Myocyte (in vitro differentiated cells): ENCODE results near the gene NPAS3. TPM values are rescaled to one million over a fixed set of nuclear protein-coding genes. Genes with fewer than 3 reads are reported as not detected.
A peak's percentile ranks its signal among the peaks of the same experiment; 100 is the strongest.

Experiments used
- DNase-seq: peaks from one replicate; pipeline ENCODE4 v3.0.0-alpha.2; 2012; ENCODE audit warnings: low read depth
- total RNA-seq: library from RNA; depleted of rRNA; stranded (reverse); fragments of >200 nt; gene quantifications from 2 replicates; pipeline ENCODE4 v1.2.3, GENCODE V29; 2014

The NPAS3 gene
- total RNA-seq, 1 donor from 2014 or later: 0.19 TPM

DNA sequence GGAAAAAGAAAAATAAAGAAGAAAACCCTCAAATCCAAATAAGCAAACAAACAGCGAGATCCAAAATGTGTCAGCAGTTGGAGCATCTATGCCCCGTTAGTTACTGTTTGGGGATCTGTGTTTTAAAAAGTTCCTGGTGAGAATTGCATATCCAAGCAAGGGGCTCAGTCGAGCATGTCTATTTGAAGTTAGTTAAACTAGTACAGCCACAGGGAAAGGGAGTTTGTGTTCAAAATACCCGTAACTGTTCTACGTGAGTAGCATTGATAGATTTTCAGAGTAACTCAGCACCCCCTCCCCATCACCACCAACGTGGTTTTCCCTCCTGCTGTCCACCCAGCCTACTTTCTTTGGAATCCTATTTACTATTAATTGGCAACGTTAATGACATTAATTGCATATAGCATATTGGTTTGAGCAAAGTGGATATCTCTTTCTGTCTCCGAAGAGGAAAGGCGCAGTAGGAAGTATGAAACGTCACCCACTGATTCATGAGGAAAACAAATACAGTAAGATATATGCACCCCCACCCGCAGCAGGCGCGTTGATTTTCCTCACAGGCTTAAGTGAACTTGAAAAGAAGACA, 1.5 kb downstream of the NPAS3 start:
- DNase-seq: no peak

GRCh38 chr14:32940711-32941667, 2.3 kb downstream of the NPAS3 start:
- DNase-seq: no peak

DNA sequence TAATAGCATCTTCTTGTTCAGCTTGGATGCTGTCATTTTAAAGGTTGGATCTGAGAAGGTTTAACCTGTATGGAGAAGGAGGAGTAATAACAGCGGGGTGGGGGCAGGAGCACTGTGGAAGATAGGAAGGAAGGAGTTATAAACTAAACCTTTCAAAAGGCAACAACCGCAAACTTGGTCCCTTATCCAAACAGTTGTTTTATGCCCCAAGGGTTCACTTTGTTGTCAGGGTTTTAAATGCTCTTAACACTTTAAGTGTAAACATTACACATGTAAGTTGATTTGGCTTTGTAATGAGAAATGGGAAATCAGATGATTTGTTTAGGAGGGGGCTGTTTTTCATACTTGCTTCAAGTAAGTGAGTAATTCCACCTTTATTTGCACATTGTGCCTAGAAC, 3.0 kb downstream of the NPAS3 start:
- DNase-seq: no peak

GRCh38 chr14:32947081-32947480, 8.4 kb downstream of the NPAS3 start:
- no peak for DNase-seq

GRCh38 chr14:32947792-32948191, 9.1 kb downstream of the NPAS3 start:
- no peak for DNase-seq

DNA sequence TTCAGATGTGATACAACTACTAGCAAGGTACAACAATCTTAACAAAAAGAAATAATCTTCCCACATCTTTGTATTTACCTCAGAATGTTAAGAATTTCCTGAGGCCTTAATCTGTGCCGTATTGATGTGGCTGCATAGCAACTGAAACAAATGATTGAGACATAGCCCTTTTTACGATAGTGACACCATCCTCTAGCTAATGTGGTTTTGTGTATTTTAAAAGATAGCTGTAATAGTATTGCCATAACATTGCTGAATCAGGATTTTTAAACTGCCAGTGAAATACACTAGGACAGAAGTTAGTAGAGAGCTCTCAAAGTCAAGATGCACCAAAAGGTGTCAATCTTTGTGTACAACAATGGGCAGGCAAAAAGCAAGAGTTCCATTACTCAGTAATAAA, 11.9 kb downstream of the NPAS3 start:
- DNase-seq: no peak

- DNase-seq: no peak
Measured at GRCh38 chr14:32967421-32967820, 28.7 kb downstream of the NPAS3 start.

GRCh38 chr14:32968972-32969544, 30.4 kb downstream of the NPAS3 start:
- no peak for DNase-seq

DNA sequence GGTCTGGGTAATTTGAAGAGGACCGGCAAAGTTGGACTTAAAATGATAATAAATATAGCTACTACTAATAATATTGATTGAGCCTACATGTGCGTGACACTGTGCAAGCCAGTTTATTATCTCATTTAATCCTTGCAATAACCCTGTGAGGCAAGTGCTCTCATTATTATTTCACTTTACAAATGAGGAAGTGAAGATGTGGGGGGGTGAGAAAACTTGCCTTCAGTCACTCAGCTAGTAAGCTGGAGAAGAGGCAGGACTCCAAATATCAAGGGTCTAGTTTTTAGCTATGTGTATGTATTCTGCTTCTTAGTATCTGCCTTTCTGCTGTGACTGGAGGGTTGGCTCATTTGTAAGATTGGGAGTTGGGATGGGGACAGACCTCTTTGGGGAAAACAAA, 39.2 kb downstream of the NPAS3 start:
- no peak for DNase-seq

- DNase-seq: no peak
Measured at GRCh38 chr14:32978691-32979255, 40.1 kb downstream of the NPAS3 start.

- DNase-seq: no peak
Measured at GRCh38 chr14:32980178-32980901, 41.7 kb downstream of the NPAS3 start.

DNA sequence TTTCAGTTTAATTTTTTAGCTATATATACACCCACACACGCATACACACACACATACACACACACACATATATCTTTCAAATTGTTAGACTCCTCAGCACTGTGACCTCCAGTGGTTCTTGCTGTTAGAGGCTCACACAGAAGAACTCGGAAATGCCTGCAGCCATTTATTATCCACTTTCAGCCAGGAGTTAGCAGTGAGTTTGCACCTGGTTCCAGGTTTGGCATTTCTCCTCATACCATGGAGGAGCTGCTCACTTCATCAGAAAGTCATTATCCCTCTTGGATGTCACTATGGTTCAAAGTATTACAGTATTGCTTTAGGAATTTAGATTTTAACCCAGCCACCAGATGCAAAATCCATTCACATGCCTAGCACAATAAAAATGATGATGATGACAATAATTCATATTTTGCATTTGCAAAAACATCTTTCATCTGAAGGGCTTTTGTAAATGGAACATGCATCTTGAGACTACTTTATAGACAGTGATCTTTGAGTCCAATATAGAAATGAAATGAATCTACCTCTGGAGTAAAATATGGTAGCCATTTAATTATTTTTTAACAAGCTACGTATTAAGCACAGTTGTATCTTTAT, 42.3 kb downstream of the NPAS3 start:
- no peak for DNase-seq

DNA sequence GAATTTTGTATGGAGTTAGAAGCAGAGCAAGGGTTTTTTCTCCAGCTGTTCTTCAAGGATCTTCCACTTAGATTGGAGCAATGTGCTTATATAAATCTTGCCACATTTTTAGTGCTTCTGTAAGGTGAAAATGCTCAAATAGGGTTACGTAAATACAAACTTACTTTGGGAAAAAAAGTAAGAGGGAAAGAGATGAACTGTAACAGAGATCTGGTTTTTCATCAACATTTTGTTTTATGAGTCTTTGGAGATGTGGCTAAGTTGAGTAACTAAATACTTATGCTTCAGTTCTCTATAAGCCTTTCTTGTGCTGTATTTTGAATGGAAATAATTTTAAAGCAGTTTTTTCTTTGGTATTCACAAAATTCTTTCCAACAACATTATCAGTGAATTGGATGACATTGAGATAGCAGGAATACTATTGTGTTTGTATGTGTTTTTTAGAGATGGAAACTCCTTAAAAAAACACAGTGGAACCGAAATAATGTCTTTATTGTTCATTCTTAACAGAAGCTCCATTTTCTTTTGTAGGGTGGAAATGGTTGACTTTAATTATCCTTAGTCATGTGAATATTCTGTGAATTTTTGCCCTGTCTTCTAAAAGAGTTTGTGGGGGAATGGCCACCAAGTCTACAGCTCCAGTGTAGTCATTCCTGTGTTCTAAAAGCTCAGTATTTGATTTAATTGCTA, 45.7 kb downstream of the NPAS3 start:
- no peak for DNase-seq

DNA sequence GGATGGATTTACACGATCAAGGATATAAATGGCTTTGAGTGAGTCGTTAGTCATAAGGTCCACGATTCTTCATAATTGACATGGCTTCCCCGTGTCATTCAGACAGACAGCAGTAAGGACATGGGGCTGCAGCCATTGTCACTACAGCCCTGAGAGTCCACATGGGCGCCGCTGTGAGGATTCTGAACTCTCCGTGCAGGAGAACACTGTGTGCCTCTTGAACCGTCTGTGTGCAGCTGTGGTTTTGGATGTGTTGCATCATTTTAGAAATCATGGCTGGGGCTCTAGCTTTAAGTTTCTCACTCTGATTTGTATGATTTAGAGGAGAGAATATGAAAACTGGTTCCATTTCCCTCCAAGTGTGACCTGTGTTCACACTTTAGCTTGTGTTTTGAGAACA, 47.2 kb downstream of the NPAS3 start:
- DNase-seq: peak; percentile 6

DNA sequence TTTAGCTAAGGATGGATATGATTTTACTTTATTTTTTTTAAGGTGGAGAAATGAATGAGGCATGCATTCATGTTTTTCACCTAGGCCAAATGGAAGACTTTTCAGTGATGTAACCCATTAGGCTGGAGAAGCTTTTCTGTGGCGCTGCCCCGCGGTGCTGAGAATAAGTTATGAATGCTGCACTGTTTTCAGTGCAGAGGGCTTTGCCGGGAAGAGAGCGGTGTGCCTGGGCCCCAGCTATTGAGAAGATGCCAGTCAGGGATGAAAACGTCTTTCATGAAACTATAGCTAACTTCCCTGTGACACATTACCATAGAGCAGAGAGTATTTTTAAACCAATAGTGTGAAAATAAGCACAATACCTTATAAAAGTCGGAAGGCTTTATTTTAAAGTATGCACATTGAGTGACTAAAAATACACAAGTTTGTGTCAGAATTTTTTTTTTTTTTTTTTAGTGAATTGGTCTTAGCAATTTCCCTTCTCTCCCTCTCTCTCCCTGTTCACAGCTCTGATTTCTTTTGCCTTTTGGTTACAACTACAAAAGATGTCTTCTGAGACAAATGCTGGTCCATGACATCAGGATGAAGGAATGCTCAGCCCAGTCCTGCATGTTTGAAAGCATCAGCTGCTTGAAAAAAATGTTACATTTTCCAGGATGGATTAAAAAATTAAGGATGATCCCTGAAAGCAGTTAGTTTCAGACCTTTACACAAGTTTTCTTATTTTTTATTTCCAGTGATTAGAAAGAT, 48.3 kb downstream of the NPAS3 start:
- peak; percentile 55 for DNase-seq

DNA sequence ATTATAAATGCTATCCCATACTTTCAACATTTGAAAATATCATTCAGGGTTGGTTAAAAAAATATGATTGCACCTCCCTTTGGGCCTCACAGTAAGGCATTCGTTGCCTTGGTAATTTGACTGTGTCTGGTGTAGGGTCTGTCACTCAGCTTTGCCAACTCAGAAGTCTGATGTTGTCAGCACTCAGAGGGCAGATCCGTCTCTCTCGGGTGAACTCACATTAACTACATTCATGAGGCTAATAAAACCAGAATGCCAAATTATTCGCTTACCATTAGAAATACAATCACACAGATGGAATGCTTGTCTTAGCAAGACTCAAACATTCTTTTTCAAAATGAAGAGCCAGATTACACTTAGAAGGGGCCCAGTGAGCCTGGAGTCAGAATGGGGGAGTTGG, 53.0 kb downstream of the NPAS3 start:
- no peak for DNase-seq

DNA sequence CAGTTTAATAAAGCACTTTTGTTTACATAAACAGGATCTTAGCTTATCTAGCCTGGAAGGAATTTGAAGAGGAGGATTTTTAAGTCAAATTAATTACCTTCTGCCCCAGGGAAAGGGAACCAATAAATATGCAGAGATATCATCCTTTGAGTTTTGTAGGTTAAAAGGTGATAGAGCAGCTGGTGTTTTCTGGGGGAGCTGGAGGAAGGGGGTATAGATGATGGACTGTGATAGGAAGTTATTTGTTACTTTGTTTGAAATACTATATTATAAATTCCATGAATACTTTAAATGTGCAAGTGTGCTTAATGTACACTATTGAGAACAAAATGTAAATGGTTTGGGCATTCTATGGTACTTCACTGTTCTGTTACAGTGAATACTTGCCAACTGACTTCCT, 55.2 kb downstream of the NPAS3 start:
- DNase-seq: no peak

DNA sequence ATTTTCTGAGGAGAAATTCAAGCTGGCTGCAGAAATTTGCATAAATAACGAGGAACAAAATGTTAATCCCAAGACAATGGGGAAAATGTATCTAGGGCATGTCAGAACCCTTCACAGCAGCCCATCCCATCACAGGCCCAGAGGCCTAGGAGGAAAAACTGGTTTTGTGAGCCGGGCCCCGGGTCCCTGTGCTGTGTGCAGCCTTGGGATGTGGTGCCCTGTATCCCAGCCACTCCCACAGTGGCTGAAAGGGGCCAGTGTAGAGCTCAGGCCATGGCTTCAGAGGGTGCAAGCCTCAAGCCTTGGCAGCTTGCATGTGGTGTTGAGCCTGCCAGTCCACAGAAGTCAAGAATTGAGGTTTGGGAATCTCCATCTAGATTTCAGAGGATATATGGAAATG, 57.7 kb downstream of the NPAS3 start:
- no peak for DNase-seq

DNA sequence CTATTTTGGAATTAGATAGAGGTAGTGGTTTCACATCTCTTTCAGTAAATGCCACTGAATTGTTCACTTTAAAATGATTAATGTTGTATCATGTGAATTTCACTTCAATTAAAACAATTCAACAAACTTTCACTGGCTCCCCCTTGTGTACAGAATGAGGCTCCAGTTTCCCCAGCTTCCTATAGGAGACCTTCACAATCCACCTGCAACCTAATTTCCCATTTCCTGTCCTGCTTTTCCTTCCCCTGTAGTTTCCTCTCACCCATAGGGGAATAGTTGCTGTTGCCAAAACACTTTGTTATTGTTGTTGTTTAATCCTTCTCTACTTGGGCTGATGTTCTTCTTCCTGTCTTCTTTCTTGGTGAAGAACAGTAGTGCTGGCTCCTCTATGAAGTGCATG, 59.8 kb downstream of the NPAS3 start:
- peak; percentile 29 for DNase-seq

DNA sequence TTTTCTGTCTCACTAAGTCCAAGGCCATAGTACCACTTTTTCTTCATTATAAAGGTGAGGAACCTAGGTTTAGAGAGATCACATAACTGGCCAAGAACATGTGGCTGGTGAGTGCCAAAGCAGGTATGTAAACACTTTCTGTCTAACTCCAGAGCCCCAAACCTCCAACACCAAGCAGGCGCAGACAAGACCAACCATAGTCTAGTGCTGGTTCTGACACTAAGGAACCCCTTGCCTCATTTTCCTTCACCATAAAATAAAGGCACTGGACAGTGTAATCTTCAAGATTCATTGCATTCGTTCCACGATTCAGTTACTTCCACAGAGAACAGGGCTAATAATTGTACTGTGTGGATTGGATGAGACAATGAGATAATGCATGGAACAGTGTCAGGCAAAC, 71.0 kb downstream of the NPAS3 start:
- DNase-seq: no peak
